GM23248 (cell line): ENCODE results near the gene ANKRD27.

Experiments
- EZH2 ChIP-seq: fragments of 200-600 bp; sonication (generic); IDR thresholded peaks from 2 replicates; pipeline ENCODE4 v1.6.1; 2018; ENCODE audit warnings: antibody characterized with exemption, mild to moderate bottlenecking; ENCODE audit not compliant: insufficient read depth, poor library complexity, severe bottlenecking
- EZH2phosphoT487 ChIP-seq: fragments of 200-600 bp; sonication (generic); IDR thresholded peaks from 2 replicates; pipeline ENCODE4 v1.6.1; 2018; ENCODE audit warnings: antibody characterized with exemption, moderate library complexity, mild to moderate bottlenecking, low read depth; ENCODE audit not compliant: insufficient read depth

- TF ChIP-seq EZH2phosphoT487 (no peak), EZH2 (no peak)
These were observed 108.6 kb downstream of the ANKRD27 start for GRCh38 chr19:32566246-32566830.
